Kidney epithelial cell (primary cell): ENCODE results near the gene TBC1D22A. TPM values are rescaled to one million over a fixed set of nuclear protein-coding genes. Genes with fewer than 3 reads are reported as not detected.

Source experiments
- DNase-seq: peaks from one replicate; pipeline ENCODE4 v3.0.0-alpha.2; 2010; ENCODE audit warnings: low read depth
- H3K27me3 ChIP-seq: 2 replicates; pipeline ENCODE4 v1.6.0; 2011; ENCODE audit warnings: low read length; ENCODE audit not compliant: control insufficient read depth, insufficient read depth
- H3K36me3 ChIP-seq: 2 replicates; pipeline ENCODE4 v1.5.1; 2011; ENCODE audit warnings: low read length; ENCODE audit not compliant: control insufficient read depth, insufficient read depth
- H3K4me3 ChIP-seq: 2 replicates; pipeline ENCODE4 v1.5.1; 2011; ENCODE audit warnings: low read depth, mild to moderate bottlenecking, control low read depth, low read length
- total RNA-seq: library from RNA; depleted of rRNA; stranded (reverse); fragments of >200 nt; gene quantifications from 2 replicates; pipeline ENCODE4 v1.2.3, GENCODE V29; 2015
- TF ChIP-seq, protein P1 (sequence below): IDR thresholded peaks from 2 replicates; pipeline ENCODE4 v1.5.1; 2011; ENCODE audit warnings: mild to moderate bottlenecking, moderate library complexity, low read length, control low read depth, inconsistent platforms; ENCODE audit not compliant: insufficient read depth, poor library complexity, severe bottlenecking

The TBC1D22A gene
- total RNA-seq, 1 donor from 2014 or later = 25.7 TPM

DNA sequence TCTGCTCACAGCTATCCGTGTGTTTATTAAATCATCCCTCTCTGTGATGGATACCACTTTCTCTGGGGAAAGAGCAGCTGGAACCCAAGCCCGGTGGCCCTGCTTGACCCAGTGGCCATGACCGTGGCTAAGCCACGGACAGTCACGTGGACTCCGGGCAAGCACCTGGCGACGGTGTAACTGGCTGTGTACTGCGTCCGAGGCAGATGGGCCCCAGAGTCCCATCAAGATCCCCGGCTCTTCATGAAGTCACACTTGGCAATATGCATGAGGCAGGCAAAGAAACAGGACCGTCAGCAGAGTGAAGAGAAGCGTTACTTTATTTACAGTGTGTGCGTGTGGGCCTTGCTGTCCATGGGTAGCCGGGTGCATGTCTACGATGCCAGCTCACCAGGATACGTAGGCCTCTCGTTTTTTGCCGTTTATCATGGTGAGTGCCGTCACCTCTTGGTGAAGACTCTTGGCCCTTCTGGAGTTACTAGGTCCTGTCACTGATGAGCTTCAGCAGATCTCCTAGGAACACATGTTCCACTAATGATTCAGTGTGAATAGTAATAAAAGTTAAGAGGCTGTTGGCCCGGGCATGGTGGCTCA, 366.3 kb downstream of the TBC1D22A start:
- Histone ChIP-seq H3K27me3 (no peaks in the 10 kb centered on the region), H3K4me3 (no peak overlapping the region), H3K36me3 (no peaks in the 10 kb centered on the region)
- TF ChIP-seq, protein P1, sequence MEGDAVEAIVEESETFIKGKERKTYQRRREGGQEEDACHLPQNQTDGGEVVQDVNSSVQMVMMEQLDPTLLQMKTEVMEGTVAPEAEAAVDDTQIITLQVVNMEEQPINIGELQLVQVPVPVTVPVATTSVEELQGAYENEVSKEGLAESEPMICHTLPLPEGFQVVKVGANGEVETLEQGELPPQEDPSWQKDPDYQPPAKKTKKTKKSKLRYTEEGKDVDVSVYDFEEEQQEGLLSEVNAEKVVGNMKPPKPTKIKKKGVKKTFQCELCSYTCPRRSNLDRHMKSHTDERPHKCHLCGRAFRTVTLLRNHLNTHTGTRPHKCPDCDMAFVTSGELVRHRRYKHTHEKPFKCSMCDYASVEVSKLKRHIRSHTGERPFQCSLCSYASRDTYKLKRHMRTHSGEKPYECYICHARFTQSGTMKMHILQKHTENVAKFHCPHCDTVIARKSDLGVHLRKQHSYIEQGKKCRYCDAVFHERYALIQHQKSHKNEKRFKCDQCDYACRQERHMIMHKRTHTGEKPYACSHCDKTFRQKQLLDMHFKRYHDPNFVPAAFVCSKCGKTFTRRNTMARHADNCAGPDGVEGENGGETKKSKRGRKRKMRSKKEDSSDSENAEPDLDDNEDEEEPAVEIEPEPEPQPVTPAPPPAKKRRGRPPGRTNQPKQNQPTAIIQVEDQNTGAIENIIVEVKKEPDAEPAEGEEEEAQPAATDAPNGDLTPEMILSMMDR = no peak
- no peak for DNase-seq

DNA sequence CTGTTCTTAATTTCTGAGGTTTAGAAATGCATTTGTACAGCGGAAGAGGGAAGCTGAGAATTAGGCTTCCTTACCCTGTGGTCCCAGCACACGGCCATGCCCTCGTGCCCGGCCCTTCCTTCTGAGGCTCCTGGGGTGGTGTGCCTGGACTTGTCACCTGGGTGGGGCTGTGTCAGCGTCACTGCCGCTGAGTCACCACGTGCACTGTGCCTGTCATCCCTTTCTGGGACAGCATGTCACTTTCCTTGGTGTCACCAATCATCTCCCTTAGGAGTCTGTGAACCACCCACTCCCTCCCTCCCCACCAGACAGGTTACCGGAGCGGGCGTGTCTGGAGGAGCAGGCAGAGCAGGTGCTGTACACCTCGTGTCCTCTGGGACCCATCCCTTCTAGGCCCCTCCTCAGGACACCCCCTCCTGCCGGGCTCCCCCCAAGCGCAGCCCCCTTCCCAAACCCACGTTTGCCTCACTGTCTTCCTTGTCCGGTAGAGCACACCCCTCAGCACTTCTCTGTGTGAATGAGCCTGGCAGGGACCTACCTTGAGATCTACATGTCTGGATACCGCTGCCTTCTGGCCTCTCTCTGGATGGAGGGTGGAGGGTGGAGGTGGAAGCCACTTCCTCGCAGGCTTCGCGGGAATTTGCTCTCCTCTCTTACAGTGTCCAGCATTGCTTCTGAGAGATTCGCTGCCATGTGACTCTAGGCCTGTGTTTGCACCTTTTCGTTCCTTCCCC, 367.6 kb downstream of the TBC1D22A start:
- TF ChIP-seq, protein P1 = no peak
- no peaks in the 10 kb centered on the region for H3K36me3 ChIP-seq
- no peak for DNase-seq

DNA sequence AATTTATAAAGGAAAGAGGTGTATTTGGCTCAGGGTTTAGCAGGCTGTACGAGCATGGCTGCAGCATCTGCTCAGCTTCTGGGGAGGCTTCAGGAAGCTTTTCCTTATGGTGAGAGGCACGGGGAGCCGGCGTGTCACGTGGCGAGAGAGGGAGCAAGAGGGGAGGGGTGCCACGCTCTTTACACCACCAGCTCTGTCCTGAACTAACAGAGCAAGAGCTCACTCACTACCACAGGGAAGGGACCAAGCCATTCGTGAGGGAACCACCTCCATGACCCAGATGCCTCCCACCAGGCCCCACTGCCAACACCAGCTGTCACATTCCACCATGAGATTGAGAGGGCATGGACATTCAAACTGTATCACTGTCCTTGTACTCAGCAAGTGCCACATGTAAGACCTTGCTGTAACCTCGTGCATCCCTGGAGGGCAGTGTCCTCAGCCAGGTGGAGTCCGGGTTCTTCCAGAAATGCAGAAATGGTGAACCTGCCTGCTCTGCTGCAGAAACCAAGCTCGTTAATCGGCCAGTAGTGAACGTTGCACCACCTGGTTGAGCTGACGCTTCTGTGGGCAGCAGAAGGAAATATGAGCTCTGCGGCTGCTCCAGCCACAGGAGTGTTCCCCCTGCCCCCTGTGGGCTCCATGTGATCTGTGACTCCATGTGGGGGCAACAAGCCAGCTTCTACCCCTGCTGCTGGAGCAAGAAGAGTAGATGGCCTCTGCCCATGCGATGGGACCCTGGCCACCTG, 368.6 kb downstream of the TBC1D22A start:
- H3K27me3 ChIP-seq = no peaks in the 10 kb centered on the region
- no peak for DNase-seq
- TF ChIP-seq, protein P1 = no peak
- H3K36me3 ChIP-seq = no peaks in the 10 kb centered on the region
- H3K4me3 ChIP-seq = no peak overlapping the region

More for the DNA sequence above, 367.6 kb downstream of the TBC1D22A start:
- Histone ChIP-seq H3K4me3 (no peak overlapping the region), H3K27me3 (no peaks in the 10 kb centered on the region)

DNA sequence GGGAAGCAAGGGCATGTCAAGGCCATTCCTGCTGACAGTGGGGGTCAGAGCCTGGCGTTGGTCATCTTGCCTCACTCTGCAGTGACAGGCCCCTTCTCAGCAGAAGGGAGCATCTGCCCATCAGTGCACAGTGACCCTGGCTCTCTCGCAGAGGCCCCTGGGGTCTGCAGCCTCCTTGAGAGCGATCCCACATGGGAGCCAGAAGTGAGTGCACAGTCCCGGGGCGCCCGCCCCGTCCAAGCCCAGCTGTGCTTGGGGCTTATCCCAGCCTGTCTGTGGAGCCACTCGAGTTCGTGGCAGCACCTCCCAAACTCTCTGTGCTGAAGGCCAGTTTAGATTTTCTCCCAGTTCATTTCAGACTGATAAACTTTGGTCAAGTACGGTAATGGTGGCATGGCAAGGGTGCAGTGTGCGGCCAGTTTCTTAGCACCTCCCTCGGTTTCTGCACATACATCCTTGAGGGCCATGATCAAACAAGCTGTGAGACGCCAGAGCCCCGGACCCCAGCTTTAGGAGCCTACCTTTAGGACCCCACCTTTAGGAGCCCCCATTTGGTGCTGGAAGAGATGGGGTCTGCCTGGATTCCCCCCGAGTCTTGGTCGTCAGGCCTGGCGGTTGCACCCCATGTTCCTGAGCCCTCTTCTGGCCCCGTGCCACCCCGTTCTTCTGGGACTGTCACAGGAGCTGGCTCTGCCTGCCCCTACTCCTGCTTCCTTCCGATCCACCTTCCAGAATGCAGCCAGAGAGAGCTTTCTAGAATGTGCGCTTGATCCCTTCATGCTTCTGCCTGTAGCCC, 369.4 kb downstream of the TBC1D22A start:
- TF ChIP-seq, protein P1 = no peak
- Histone ChIP-seq H3K4me3 (no peak overlapping the region), H3K36me3 (no peaks in the 10 kb centered on the region), H3K27me3 (no peaks in the 10 kb centered on the region)
- DNase-seq = no peak

DNA sequence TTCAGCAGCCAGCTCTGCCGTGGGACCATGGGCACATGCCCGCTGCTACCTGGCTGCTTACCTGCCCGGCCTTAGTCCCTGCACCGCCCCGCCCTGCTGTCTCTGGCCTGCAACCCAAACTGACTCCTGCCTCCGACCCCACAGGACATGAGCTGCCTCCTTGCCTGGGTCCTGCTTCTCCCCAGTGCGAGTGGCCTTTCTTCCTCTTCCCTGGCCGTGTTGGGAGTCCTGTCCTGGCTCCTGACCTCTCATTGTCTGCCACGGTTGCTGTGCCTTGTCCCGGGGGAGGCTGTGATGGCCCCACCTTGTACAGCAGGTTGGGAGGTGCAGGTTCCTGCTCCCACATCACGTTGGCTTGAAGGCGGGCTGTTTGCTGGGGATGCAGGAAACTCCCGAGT, 370.0 kb downstream of the TBC1D22A start:
- no peaks in the 10 kb centered on the region for H3K27me3 ChIP-seq
- no peaks in the 10 kb centered on the region for H3K36me3 ChIP-seq
- no peak overlapping the region for H3K4me3 ChIP-seq
- TF ChIP-seq, protein P1 = no peak
- DNase-seq = no peak
